H9 (cell line): Measurements from ENCODE around the gene GRIP2. TPM values are rescaled to one million over a fixed set of nuclear protein-coding genes. Genes with fewer than 3 reads are reported as not detected.

Experiments
- DNase-seq: peaks from one replicate; pipeline ENCODE4 v3.0.0-alpha.2; 2017
- H2AFZ ChIP-seq: one replicate; pipeline ENCODE4 v1.6.1; 2013; ENCODE audit warnings: mild to moderate bottlenecking, low read length, control low read depth, moderate library complexity
- H2AK5ac ChIP-seq: 2 replicates; pipeline ENCODE4 v1.6.1; 2013; ENCODE audit warnings: low read length, control low read depth, mixed read lengths; ENCODE audit not compliant: insufficient read length
- H2BK120ac ChIP-seq: one replicate; pipeline ENCODE4 v1.6.1; 2013; ENCODE audit warnings: low read depth, mild to moderate bottlenecking, low read length, control low read depth, inconsistent platforms; ENCODE audit not compliant: poor library complexity, severe bottlenecking
- H2BK12ac ChIP-seq: 2 replicates; pipeline ENCODE4 v1.6.1; 2013; ENCODE audit warnings: low read length, control low read depth, mixed read lengths, low read depth; ENCODE audit not compliant: insufficient read length
- H2BK15ac ChIP-seq: 2 replicates; pipeline ENCODE4 v1.6.1; 2013; ENCODE audit warnings: low read depth, low read length, control low read depth
- H2BK20ac ChIP-seq: one replicate; pipeline ENCODE4 v1.6.1; 2013; ENCODE audit warnings: low read depth, mild to moderate bottlenecking, low read length, control low read depth, inconsistent platforms; ENCODE audit not compliant: poor library complexity, severe bottlenecking
- H2BK5ac ChIP-seq: 2 replicates; pipeline ENCODE4 v1.6.1; 2013; ENCODE audit warnings: low read length, control low read depth, mixed read lengths; ENCODE audit not compliant: insufficient read length
- H3K14ac ChIP-seq: 2 replicates; pipeline ENCODE4 v1.6.1; 2013; ENCODE audit warnings: low read length, control low read depth; ENCODE audit not compliant: insufficient read depth
- H3K18ac ChIP-seq: 2 replicates; pipeline ENCODE4 v1.6.1; 2013; ENCODE audit warnings: low read depth, mild to moderate bottlenecking, mixed read lengths, low read length, control low read depth; ENCODE audit not compliant: insufficient read length
- H3K23ac ChIP-seq: 2 replicates; pipeline ENCODE4 v1.6.1; 2013; ENCODE audit warnings: low read length, control low read depth, mixed read lengths, low read depth; ENCODE audit not compliant: insufficient read length
- H3K23me2 ChIP-seq: 2 replicates; pipeline ENCODE4 v1.6.1; 2013; ENCODE audit warnings: low read depth, mild to moderate bottlenecking, mixed read lengths, low read length, control low read depth; ENCODE audit not compliant: insufficient read length, poor library complexity, severe bottlenecking
- H3K27ac ChIP-seq: 2 replicates; pipeline ENCODE4 v1.5.1; 2013; ENCODE audit warnings: low read length, control low read depth, mixed read lengths, low read depth; ENCODE audit not compliant: insufficient read length
- H3K27me3 ChIP-seq: 2 replicates; pipeline ENCODE4 v1.6.1; 2013; ENCODE audit warnings: low read length, control low read depth, inconsistent platforms; ENCODE audit not compliant: insufficient read depth
- H3K4ac ChIP-seq: 2 replicates; pipeline ENCODE4 v1.6.1; 2013; ENCODE audit warnings: low read depth, mild to moderate bottlenecking, control low read depth, inconsistent platforms, low read length, moderate library complexity
- H3K4me1 ChIP-seq: 2 replicates; pipeline ENCODE4 v1.6.1; 2013; ENCODE audit warnings: low read length, control low read depth, inconsistent platforms; ENCODE audit not compliant: insufficient read depth
- H3K4me2 ChIP-seq: 2 replicates; pipeline ENCODE4 v1.6.1; 2013; ENCODE audit warnings: low read length, control low read depth, mixed read lengths; ENCODE audit not compliant: insufficient read length, insufficient read depth
- H3K56ac ChIP-seq: 2 replicates; pipeline ENCODE4 v1.6.1; 2013; ENCODE audit warnings: low read depth, mild to moderate bottlenecking, mixed read lengths, low read length, control low read depth; ENCODE audit not compliant: insufficient read length
- H3K79me1 ChIP-seq: 2 replicates; pipeline ENCODE4 v1.6.1; 2013; ENCODE audit warnings: low read depth, mild to moderate bottlenecking, moderate library complexity, low read length, control low read depth, inconsistent platforms; ENCODE audit not compliant: insufficient read depth, poor library complexity, severe bottlenecking
- H3K79me2 ChIP-seq: 2 replicates; pipeline ENCODE4 v1.6.1; 2013; ENCODE audit warnings: low read length, control low read depth, inconsistent platforms; ENCODE audit not compliant: insufficient read depth
- H3K9ac ChIP-seq: 2 replicates; pipeline ENCODE4 v1.6.1; 2013; ENCODE audit warnings: low read length, control low read depth, mixed read lengths; ENCODE audit not compliant: insufficient read length; ENCODE audit errors: extremely low read depth
- H3K9me3 ChIP-seq: one replicate; pipeline ENCODE4 v1.6.1; 2013; ENCODE audit warnings: low read depth, low read length, inconsistent platforms; ENCODE audit not compliant: control insufficient read depth
- H3T11ph ChIP-seq: one replicate; pipeline ENCODE4 v1.6.1; 2013; ENCODE audit warnings: mild to moderate bottlenecking, low read length, control low read depth, inconsistent platforms
- H4K20me1 ChIP-seq: one replicate; pipeline ENCODE4 v1.6.1; 2013; ENCODE audit not compliant: control insufficient read depth, insufficient read length, insufficient read depth
- H4K5ac ChIP-seq: 2 replicates; pipeline ENCODE4 v1.6.1; 2013; ENCODE audit warnings: low read depth, mild to moderate bottlenecking, mixed read lengths, low read length, control low read depth; ENCODE audit not compliant: insufficient read length
- H4K8ac ChIP-seq: replicated peaks from 2 replicates; pipeline ENCODE4 v1.6.1; 2013; ENCODE audit warnings: low read length, control low read depth, mixed read lengths, low read depth; ENCODE audit not compliant: insufficient read length
- H4K91ac ChIP-seq: 2 replicates; pipeline ENCODE4 v1.6.1; 2013; ENCODE audit warnings: low read depth, mild to moderate bottlenecking, moderate library complexity, mixed read lengths, low read length, control low read depth; ENCODE audit not compliant: insufficient read length
- H3K27ac Mint-ChIP-seq, 3 experiments: 2 replicates in 2 of 3; 3 replicates in 1 of 3; pipeline ENCODE4 v1.8.0; 2020 to 2021; ENCODE audit warnings: mixed read lengths in 3 of 3, mild to moderate bottlenecking in 1 of 3, moderate library complexity in 1 of 3
- H3K27me3 Mint-ChIP-seq: 2 replicates; pipeline ENCODE4 v1.8.0; 2021; ENCODE audit warnings: low read depth, mild to moderate bottlenecking, moderate library complexity, mixed read lengths
- H3K36me3 Mint-ChIP-seq, 3 experiments: 2 replicates in 2 of 3; 3 replicates in 1 of 3; pipeline ENCODE4 v1.8.0; 2020 to 2021; ENCODE audit warnings: low read depth in 3 of 3, mixed read lengths in 3 of 3; ENCODE audit not compliant: insufficient read depth in 1 of 3
- H3K4me1 Mint-ChIP-seq, 2 experiments: 2 replicates each; pipeline ENCODE4 v1.8.0; 2020; ENCODE audit warnings: mixed read lengths in 2 of 2
- H3K4me3 Mint-ChIP-seq, 2 experiments: 2 replicates in 1 of 2; 3 replicates in 1 of 2; pipeline ENCODE4 v1.8.0; 2020 to 2021; ENCODE audit warnings: mild to moderate bottlenecking in 2 of 2, mixed read lengths in 2 of 2, moderate library complexity in 1 of 2
- H3K9me3 Mint-ChIP-seq, 2 experiments: 2 replicates in 1 of 2; 3 replicates in 1 of 2; pipeline ENCODE4 v1.8.0; 2020; ENCODE audit warnings: mild to moderate bottlenecking in 2 of 2, mixed read lengths in 2 of 2, moderate library complexity in 1 of 2
- CTCF ChIP-seq: fragments of 200-600 bp; sonication (generic); conservative IDR thresholded peaks from 3 replicates; pipeline ENCODE4 v1.8.0; 2021; ENCODE audit warnings: antibody characterized with exemption, mild to moderate bottlenecking
- WGBS: extraction: QIAGEN DNeasy Blood & Tissue Kit; methylation state at CpG from one replicate; pipeline ENCODE4 v1.1.7; 2013; ENCODE audit warnings: missing lambda C conversion rate, low lambda C conversion rate, mixed read lengths; ENCODE audit not compliant: insufficient read length; ENCODE audit errors: extremely low coverage; 5-methylcytosine and 5-hydroxymethylcytosine counted together
- total RNA-seq: library from RNA; stranded (reverse); gene quantifications from 2 replicates; pipeline ENCODE4 v1.2.1, GENCODE V29; 2021

GRIP2 gene
- total RNA-seq, 1 experiment from 2014 or later: 3.1 TPM

GRCh38 chr3:14482271-14482721 is 57.8 kb downstream of the GRIP2 start:
- peaks cover 14 to 19% of the 10 kb centered on the region in 2 experiments for H3K4me1 Mint-ChIP-seq
- Histone ChIP-seq H3K56ac (no peak overlapping the region), H3K4me2 (no peak overlapping the region), H2AFZ (no peak overlapping the region), H3K9ac (no peak overlapping the region), H3K14ac (no peak overlapping the region; the same call in 1 of the 2 replicates), H2BK12ac (no peak overlapping the region), H3K4ac (no peak overlapping the region), H2BK15ac (no peak overlapping the region), H3K27ac (no peak overlapping the region), H3K23me2 (no peaks in the 10 kb centered on the region), H3K9me3 (no peaks in the 10 kb centered on the region), H4K91ac (no peak overlapping the region), H3K4me1 (no peaks in the 10 kb centered on the region), H2BK120ac (no peak overlapping the region), H3K18ac (no peak overlapping the region), H3K27me3 (no peaks in the 10 kb centered on the region), H2BK20ac (no peak overlapping the region), H4K5ac (no peak overlapping the region), H4K8ac (no peak overlapping the region), H2BK5ac (no peak overlapping the region), H3T11ph (no peak overlapping the region), H2AK5ac (no peak overlapping the region), H3K79me2 (no peaks in the 10 kb centered on the region), H3K23ac (no peak overlapping the region), H3K79me1 (no peaks in the 10 kb centered on the region), H4K20me1 (no peaks in the 10 kb centered on the region)
- peak overlapping the region in 2 of 3 experiments; percentile 42 to 52; a peak in 3 of 7 replicates for H3K27ac Mint-ChIP-seq
- H3K36me3 Mint-ChIP-seq: peaks cover 44 to 89% (median 53%) of the 10 kb centered on the region in 3 experiments
- H3K4me3 Mint-ChIP-seq: no peak overlapping the region
- no peak for DNase-seq
- WGBS: no CpG with 5 or more reads among the region's 2 CpGs
- no peaks in the 10 kb centered on the region; a peak in 1 of 5 replicates for H3K9me3 Mint-ChIP-seq
- TF ChIP-seq CTCF: no peak
- no peaks in the 10 kb centered on the region for H3K27me3 Mint-ChIP-seq
